Retina (tissue), 1 donor: ENCODE measurements around the gene CASP5.
"Not testable (repeated sequence)": the region's sequence is repeated elsewhere in the genome, so short reads cannot be mapped to it uniquely, and the experiment has no call there.

Experiments used
- DNase-seq: peaks from one replicate; pipeline ENCODE4 v3.0.0-alpha.2; 2016

Gene CASP5

DNA sequence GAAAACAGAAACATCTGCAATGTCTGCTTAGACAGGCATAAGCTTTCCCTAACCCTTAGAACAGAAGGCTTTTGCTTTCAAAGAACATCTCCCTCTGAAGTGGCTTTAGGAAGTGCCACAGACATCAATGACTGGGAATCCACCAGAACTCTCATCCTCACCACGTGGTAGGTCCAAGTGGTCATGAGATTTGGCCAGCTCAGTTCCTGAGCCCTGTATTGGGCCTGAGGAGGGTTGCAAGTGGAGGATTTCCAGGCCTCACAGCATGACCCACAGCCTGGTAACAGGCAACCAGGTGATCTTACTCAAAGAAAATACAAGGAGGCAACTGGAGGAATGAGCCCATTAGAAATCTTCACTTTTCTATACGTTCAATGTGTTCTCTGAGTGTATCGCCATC, 10.4 kb upstream of the CASP5 start:
- no peak for DNase-seq

DNA sequence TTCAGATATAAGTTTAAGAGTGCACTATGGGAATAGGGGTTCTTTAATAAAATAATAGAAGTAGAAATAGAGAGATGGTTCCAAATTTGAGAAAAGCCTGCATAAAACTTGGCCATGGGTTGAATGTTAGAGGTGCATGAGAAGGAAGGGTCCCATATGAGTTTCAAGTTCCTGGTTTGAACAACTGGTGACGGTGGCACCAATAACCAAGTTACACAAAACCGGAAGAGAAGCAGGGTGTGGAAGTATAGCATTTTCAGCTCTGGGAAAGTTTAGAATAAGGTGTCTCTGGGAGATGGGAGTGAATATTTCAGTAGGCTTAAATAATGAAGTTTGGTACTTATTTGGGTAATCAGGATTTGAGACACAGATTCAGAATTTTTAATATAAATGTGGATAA, 9.5 kb upstream of the CASP5 start:
- DNase-seq: no peak

DNA sequence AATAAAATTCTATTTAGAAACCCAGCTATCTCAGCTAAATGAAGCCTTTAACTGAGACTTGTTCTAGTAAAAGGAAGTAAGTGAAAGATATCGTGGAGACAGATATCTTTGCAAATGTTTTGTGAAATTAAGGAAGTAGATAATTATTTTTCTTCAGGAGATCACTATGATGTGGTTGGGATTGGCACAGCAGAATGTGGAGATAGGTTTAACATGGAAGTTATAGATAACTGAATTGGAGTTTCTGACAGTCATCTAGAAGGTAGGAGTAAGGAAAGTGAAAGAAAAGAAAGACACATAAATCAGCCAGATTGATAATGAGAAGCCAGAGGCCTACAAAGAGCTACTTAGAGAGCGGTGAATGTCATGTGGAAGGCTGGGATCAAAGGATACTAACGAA, 4.7 kb upstream of the CASP5 start:
- DNase-seq: no peak

DNA sequence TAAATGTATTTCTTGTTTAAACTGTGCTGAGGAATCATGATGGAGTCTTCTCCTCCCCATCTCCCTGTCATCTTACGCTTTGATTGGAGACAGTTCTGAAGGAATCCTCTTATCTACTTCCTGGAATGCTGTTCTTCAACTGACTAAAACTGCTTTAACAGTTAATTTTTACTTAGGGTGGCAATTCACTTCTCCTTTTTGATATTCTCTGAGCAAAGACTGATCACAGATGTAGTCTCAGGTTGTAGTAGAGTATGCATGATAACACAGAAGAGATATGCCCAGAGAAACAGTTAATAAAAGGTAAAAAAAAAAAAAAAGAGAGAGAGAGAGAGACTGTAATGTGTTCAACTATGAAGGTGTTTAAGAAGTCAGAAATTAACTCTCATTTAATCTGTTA, 1.4 kb upstream of the CASP5 start:
- no peak for DNase-seq

DNA sequence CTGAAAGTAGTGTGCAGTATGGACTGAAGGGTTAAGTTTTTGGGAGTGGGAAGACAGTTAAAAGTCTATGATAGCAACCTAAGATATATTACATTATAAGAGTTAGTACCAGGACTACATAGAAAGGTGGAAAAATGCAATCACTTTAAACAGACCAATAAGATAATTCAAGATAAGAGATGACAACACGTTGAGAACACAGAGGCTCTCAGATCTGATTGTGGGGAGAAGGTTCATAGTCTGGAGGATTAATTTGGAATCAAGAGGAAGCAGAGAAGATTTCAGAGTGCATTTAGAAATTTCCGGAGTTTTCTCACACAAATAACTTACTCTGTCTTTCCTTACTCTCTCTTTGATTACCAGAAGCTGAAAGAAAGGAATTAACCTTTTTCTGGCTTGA, 441 bp downstream of the CASP5 start:
- no peak for DNase-seq

DNA sequence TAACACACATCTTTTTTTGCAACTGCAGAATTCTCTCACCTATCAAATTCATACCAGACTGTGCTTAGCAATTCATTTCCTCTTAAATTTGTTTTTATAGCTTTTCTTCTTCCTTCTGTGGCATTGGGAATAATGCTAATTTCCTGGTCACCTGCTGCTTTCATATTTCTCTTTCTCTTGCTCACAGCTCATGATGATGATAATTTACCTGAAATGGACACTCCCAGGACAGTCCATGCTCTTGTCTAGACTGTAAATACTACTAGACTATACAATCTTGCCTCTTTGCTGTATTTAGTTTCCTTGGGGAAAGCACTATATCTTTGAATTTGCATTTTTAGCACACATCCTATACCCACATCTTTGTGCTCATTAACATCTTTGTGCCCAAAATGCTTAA, 15.5 kb downstream of the CASP5 start:
- no peak for DNase-seq

DNA sequence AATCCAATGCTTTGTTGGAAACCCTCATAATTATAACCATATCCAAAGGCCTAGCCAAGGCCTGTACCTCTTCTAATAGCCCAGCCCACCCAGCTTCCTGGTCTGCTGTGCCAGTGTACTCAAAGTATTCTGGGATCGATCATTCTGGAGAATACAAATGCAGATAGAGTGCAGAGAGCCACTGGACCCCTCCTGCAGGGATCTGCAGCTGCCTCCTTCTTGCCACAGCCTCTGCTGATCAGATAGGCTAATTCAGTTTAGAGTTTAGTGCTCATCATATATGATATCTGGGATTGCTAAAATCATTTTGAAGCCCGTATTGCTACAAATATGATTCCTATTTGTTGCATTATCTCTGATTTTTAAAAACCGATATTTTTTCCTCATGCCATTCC, 17.5 kb downstream of the CASP5 start:
- no peak for DNase-seq

DNA sequence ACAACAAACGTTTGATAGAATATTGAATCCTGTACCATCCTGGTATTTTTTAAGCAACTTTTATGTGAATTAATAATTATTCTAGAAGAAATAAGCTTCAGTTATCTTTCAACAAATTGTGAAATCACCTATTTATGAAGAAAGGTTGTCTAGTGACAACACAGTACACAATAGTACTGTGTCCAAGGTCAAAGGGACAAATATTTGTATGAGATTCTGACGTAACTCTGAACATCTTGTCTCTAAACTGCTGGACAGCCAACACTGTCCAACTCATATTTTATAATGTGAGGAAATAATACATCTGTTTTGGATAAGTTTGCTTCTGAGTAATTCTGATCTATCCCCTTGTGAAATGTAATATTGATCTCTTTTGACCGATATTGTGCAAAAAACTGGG, 18.9 kb downstream of the CASP5 start:
- no peak for DNase-seq

DNA sequence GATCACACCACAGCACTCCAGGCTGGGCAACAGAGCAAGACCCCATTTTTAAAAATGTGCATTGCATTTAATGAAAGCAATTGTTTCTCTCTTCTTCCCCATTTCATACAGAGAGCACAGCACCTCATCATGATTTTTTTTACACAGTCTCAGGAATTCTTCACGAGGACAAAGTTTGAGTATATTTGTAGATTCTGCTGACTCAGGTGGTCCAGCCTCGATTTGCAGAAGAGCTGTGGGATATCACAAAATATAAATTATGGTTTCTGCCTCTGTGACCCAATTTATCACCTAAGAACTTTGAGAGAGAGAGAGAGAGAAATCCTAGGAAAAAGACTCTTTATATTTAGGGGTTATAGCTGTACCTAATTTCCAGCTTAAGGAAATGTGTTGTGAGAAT, 19.8 kb downstream of the CASP5 start:
- DNase-seq: no peak

DNA sequence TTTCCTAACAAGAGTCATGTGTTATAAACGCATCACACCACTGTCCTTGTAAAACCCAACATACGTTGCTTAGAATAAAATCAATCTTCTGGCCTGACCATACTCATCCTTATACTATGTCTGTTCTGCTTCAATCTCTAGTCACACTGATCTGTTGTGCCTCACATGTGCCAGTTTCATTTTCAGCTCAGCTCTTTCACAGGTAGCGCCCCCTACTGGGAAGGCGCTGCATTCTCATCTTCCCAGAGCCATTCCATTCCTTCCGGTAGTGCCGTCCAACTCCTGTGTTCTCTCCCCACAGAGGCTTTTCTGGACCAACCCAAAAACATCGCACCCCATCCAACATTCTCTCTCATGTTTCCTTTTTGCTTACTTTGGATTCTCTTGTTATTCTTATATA, 22.2 kb downstream of the CASP5 start:
- DNase-seq: no peak

DNA sequence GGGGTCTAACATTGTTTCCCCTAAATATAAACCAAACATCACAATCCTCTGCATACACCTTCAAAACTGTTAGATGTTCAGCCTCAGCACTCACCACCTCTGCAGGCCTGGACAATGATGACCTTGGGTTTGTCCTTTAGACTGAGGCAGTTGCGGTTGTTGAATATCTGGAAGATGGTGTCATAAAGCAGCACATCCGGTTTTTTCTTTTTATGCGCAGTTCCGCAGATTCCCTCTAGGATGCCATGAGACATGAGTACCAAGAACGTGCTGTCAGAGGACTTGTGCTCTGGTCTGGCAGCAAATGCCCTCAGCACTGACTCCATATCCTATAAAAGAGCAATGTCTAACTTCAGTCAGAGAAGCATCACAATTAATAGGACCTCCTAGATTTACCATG, 22.8 kb downstream of the CASP5 start:
- no peak for DNase-seq

DNA sequence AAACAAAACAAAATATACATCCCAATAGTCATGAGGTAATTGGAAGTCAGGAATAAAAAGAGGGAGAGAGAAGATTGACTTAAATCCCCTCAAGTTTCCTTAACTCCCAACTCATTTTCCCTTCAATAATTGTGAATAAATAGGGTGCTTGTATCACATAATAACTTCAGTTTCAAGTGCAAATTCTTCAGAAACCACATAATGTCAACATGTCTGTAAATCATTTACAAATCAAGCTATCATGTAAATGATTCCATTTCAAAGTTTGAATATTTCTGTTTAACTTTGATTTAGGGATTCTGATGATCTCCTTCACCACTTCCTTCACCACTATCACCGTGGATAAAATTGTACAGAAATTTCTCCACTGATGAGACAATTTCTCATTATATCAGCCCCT, 23.2 kb downstream of the CASP5 start:
- no peak for DNase-seq

DNA sequence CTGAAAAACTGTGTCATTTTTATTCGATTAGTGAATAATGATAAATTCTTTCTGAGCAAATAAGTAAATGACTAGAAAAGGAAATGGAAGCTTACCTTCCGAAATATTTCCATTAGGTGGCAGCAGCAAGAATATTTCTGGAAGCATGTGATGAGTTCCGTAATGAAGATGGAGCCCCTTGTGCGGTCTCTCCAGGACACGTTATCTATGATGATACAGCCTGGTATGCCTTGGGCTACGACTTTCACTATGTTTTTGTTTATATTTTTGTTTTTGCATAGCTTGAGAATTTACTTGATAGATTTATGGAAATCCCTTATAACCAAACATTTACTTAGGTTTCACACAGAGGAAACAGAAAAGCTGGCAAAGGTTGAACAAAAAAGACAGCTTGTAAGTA, 25.7 kb downstream of the CASP5 start:
- DNase-seq: no peak

DNA sequence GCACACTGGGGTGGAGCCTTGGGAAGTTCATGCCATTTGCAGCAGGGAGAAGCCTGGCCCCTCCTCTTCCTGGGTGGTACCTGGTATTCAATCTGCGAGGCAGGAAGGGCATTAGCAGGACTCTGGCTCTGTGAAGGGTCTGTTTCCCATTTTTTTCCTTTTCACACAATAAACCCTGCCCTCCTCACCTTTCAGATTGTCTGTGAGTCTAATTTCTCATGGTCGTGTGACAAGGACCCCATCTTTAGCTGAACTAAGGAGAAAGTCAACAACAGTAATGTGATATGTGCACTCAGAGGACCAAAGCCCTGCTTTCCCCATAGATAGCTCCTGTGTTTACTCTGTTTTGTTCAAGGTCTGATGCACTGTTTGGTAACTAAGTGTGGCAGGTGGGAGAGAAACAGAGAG, 28.0 kb downstream of the CASP5 start:
- no peak for DNase-seq

DNA sequence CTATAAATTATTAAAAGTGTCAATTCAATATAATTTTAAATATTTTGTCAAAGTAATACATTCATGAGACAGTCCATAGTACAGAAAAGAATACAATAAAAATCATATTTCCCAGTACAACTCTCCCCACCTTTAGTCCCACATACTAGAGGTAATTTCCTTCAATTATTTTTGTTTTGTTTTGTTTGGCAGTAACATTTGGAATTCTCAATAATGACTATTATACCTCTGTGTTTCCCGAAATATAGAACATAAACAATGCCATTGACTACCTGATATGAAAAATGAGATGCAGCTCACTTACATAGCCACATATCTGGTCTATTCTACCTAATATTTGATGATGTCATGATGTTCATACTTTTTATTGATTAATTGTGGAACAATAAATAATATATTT, 30.2 kb downstream of the CASP5 start:
- DNase-seq: no peak

DNA sequence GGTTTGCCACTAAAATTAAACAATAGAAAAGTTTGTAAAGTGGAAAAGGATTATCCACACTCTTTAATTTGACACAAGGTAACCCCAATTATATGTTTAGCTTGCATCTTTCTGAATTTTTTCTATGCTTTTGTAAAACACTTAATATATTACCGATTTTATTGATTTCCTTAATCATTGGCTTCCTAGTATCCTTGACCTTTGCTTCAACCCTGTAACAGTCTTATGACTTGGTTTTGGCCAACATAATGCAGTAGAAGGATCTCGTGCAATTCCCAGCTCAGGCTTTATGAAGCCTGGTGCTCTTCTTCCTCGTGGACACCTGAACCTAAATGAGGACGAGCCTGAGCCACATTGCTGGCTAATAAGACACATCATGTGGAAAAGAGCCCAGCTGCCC, 31.0 kb downstream of the CASP5 start:
- no peak for DNase-seq

DNA sequence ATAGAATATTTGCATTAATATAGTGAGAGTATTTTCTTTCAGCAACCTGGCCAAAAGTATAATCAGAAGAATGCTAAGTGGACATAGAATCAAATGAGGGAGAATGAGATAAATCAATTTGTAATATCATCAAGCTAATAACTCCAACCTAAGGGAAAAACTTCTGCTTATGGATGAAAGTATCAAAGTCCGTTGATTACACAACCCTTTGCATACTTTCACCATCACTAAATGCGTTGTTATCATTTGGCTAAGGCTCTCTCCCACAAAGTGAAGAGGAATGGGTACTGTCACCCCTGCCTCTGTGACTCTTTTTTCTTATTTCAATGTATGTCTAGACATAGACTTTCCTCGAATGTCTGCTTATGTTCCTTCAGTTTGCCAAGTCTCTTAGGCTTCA, 38.2 kb downstream of the CASP5 start:
- no peak for DNase-seq

DNA sequence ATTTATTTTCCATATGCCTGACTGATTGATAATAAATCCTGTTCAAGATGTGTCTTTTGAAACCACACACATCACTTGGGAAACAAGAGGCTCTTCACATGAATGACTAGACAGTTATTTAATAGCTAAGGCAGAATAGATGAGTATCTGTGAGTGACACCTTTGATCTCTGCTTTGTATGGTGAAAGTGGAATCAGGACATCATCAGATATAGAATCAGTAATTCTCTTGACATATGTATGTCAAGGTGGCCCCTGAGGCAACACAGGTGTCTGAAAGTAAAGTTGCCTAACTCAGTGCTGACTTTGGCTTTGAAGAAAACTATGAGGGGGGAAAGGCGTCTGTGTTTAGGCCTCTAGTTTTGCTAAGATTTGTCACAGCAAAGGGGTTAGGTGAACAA, 43.1 kb downstream of the CASP5 start:
- no peak for DNase-seq

DNA sequence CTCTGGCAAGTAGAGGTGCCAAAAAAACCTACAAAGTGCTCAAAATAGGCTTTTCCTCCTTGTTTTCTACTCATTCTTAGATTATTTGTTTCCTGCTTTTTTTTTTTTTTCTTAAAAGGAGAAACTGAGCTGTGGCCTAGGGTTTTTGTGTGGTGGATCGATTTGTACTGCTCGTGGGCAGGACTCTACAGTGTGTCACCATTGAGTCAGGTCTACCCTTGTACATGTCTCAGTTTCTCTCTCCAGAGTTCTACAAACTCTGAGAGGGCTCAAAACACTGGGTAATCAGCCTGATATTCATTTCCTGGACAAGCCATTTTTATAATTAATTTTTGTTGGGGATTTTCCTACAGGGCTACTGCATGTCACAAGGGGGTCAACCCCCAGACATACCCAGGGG, 49.4 kb downstream of the CASP5 start:
- no peak for DNase-seq

DNA sequence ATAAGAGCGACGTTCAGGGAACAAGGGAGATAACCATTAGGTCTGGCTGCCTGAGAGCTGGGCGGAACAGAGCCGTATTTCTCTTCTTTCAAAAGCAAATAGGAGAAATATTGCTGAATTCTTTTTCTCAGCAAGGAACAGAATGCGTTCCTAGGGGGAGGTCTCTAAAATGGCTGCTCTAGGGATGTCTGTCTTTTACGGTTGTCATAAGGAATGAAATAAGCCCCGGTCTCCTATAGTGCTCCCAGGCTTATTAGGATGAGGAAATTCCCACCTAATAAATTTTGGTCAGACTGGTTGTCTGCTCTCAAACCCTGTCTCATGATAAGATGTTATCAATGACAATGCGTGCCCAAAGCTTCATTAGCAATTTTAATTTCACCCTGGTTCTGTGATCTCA, 50.0 kb downstream of the CASP5 start:
- DNase-seq: not testable (repeated sequence)

DNA sequence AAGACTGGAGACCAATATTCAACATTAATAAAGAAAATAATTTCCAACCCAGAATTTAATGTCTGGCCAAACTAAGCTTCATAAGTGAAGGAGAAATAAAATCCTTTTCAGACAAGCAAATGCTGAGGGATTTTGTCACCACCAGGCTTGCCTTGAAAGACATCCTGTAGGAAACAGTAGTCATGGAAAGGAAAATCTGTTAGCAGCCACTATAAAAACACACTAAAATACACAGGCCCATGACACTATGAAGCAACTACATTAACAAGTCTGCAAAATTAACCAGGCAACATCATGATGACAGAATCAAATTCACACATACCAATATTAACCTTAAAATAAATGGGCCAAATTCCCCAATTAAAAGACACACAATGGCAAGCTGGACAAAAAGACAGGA, 52.2 kb downstream of the CASP5 start:
- DNase-seq: no peak

DNA sequence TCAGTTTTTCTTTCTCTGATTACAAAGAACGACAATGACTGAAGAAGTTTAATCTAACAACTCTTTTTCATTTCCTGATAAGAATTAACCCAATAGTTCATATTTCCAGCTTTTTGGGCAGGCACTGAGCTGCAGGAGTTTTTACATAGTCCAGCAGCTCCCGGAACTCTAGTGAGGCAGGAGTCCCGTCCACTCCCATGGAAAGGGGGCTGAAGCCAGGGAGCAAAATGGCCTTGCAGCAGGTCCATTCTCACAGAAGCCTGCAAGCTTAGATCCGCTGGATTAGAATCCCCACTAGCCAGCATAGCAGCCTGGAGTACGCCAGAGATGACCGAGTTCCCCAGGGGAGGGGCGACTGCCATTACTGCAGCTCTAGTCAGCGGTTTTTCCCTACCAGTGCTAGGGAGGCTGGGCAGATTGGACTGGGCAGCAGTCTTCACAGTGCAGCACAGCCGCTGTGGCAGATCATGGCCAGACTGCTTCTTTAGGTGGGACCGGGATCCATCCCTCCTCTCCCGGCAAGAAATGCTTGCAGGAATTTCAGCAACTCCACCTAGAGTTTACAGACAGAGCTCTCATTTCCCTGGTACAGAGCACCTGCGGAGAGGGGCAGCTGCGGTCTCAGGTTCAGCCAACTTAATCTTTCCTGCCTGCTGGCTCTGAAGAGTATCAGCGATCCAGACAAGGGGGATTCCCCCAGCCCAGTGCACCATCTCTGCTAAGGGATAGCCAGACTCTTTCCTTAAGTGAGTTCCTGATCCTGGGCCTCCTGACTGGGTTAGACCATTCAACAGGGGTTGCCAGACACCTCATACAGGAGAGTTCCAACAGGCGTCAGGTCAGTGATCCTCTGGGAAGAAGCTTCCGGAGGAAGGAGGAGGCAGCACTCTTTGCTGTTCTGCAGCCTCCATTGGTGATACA, 53.9 kb downstream of the CASP5 start:
- DNase-seq: no peak

DNA sequence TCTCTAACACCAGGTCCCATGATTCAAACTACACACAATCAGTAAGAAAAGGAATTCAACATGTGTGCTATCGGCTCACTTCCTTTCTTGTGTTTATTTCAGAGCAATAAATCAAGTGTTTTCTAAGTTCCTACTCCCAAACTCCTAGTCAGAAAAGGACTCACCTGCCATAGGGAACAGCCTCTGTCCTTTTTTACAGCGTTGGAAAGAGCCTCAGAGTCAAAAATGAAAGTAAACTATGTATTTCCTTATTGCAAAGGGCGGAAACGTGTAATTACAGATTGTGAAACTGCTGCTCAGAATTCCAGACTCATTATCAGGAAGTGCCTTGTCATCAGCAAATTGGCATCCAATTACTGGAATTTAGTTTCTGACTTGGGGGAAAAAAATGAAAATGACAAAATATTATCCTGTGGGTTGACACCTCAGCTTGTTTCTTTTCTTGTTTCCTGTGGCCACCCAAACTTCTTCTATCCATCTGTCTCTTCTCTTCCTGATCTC, 54.6 kb downstream of the CASP5 start, which contains the start of gene CASP4:
TSS of gene CASP4 (minus strand) at position 220 of the 501 bp plus-strand sequence. CDS start at position 171, 49 bp downstream.
- no peak for DNase-seq

DNA sequence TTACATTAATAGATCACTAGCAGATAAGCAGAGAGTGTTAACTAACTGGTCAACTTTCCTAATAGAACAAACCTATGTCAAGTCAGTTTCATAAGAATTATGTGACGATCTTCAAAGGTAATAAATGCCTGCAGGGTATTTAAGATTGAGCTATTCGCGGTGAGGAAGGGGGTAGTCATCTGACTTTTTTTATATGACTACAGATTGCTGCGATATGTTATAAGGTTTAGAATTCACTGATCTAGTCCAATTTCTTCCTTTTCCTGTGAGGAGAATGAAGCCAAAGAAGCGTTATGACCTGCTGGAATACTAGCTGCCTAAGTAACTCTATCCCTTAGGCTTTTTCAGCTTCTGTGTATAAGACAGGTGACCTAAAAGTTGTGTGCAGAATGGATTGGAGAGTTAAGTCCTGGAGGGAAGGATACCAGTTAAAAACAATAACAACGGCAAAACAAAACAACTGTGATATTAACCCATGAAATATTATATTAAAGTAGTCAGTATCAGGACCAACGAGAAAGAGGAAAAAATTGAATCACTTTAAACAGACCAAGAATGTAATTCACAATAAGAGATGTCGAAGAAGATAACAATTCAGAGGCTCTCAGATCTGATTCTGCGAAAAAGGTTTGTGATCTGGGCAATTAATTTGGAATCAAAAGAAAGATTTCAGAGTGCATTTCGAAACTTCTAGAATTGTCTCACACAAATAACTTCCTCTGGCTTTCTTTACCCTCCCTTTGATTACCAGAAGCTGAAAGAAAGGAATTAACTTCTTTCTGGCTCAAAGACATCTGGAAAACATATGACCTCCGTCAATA, 55.2 kb downstream of the CASP5 start:
- DNase-seq: no peak
